SK-N-SH (cell line): ENCODE results near the gene SLC7A1. TPM values are rescaled to one million over a fixed set of nuclear protein-coding genes. Genes with fewer than 3 reads are reported as not detected.

Experiments
- CTCF ChIA-PET: fragments of 300-600, 350-600 bp; formaldehyde crosslinking; extraction: SDS; loops from one replicate; lab custom pipeline; 2021; lab: Yijun Ruan, JAX
- POLR2A ChIA-PET: fragments of 350-600 bp; sonication (Branson Sonifier 250); formaldehyde crosslinking; extraction: SDS; loops from one replicate; lab custom pipeline; 2020; ENCODE audit warnings: antibody characterized with exemption, inconsistent platforms; lab: Yijun Ruan, JAX
- DNase-seq: peaks from one replicate; pipeline ENCODE4 v3.0.0; 2012
- H2AFZ ChIP-seq: fragments of 200-600 bp; sonication (generic); 2 replicates; pipeline ENCODE4 v1.8.1; 2016; ENCODE audit warnings: antibody characterized with exemption, mild to moderate bottlenecking, low read depth
- H3F3A ChIP-seq: fragments of 200-600 bp; sonication (generic); replicated peaks from 2 replicates; pipeline ENCODE3; 2016; ENCODE audit warnings: antibody characterized with exemption, mild to moderate bottlenecking; ENCODE audit not compliant: insufficient read depth
- H3K27ac ChIP-seq, 2 experiments: fragments of 200-500 bp in 1 of 2; fragments of 200-600 bp in 1 of 2; sonication (Bioruptor generic) in 1 of 2; sonication (generic), shearing (Covaris generic) in 1 of 2; 2 replicates each; pipeline versions ENCODE4 v1.5.1 to v1.6.1; 2014 to 2016; ENCODE audit warnings: low read depth in 2 of 2, inconsistent platforms in 1 of 2, low read length in 1 of 2, mild to moderate bottlenecking in 1 of 2, mixed read lengths in 1 of 2
- H3K27me3 ChIP-seq: fragments of 200-600 bp; sonication (generic), shearing (Covaris generic); 2 replicates; pipeline ENCODE4 v1.6.1; 2016; ENCODE audit warnings: mixed run types; ENCODE audit not compliant: insufficient read depth
- H3K36me3 ChIP-seq, 2 experiments: fragments of 200-500 bp in 1 of 2; fragments of 200-600 bp in 1 of 2; sonication (Bioruptor generic) in 1 of 2; sonication (generic) in 1 of 2; replicated peaks in 1 of 2; 2 replicates each; pipeline versions ENCODE3 to v1.5.1; 2014 to 2016; ENCODE audit warnings: low read length in 1 of 2, mild to moderate bottlenecking in 1 of 2; ENCODE audit not compliant: insufficient read depth in 2 of 2, control insufficient read depth in 1 of 2
- H3K4me1 ChIP-seq, 2 experiments: fragments of 200-500 bp in 1 of 2; fragments of 200-600 bp in 1 of 2; sonication (Bioruptor generic) in 1 of 2; sonication (generic), shearing (Covaris generic) in 1 of 2; 2 replicates each; pipeline versions ENCODE4 v1.5.1 to v1.6.1; 2014 to 2016; ENCODE audit warnings: low read depth in 1 of 2, low read length in 1 of 2, mixed run types in 1 of 2; ENCODE audit not compliant: insufficient read depth in 2 of 2, control insufficient read depth in 1 of 2
- H3K4me2 ChIP-seq: fragments of 200-600 bp; sonication (generic), shearing (Covaris generic); 2 replicates; pipeline ENCODE4 v1.6.1; 2017; ENCODE audit warnings: mixed run types
- H3K4me3 ChIP-seq, 2 experiments: fragments of 200-500 bp in 1 of 2; fragments of 200-600 bp in 1 of 2; sonication (Bioruptor generic) in 1 of 2; sonication (generic), shearing (Covaris generic) in 1 of 2; 2 replicates each; pipeline versions ENCODE4 v1.5.1 to v1.8.1; 2014 to 2016; ENCODE audit warnings: low read depth in 2 of 2, inconsistent platforms in 1 of 2, low read length in 1 of 2, mild to moderate bottlenecking in 1 of 2, mixed read lengths in 1 of 2, moderate library complexity in 1 of 2
- H3K79me2 ChIP-seq: fragments of 200-600 bp; sonication (generic); 2 replicates; pipeline ENCODE4 v1.8.1; 2017; ENCODE audit warnings: mild to moderate bottlenecking; ENCODE audit not compliant: insufficient read depth
- H3K9ac ChIP-seq: fragments of 200-600 bp; sonication (generic); 2 replicates; pipeline ENCODE4 v1.6.1; 2017; ENCODE audit warnings: mixed run types
- H3K9me2 ChIP-seq: fragments of 200-600 bp; sonication (generic); 2 replicates; pipeline ENCODE4 v1.6.1; 2017; ENCODE audit warnings: mixed run types
- H3K9me3 ChIP-seq: fragments of 200-600 bp; sonication (generic); 2 replicates; pipeline ENCODE4 v1.6.1; 2017; ENCODE audit warnings: mixed run types, mild to moderate bottlenecking, moderate library complexity
- H4K20me1 ChIP-seq: fragments of 200-600 bp; sonication (generic); 2 replicates; pipeline ENCODE4 v1.6.1; 2017; ENCODE audit warnings: mild to moderate bottlenecking, mixed run types; ENCODE audit not compliant: insufficient read depth
- CHD2 ChIP-seq: fragments of 150-350 bp; IDR thresholded peaks from 2 replicates; pipeline ENCODE4 v1.6.1; 2018; ENCODE audit warnings: low read length; ENCODE audit not compliant: partially characterized antibody
- CTCF ChIP-seq: fragments of 200-600 bp; sonication (generic); IDR thresholded peaks from 2 replicates; pipeline ENCODE4 v1.6.1; 2017; ENCODE audit warnings: antibody characterized with exemption, mild to moderate bottlenecking, moderate library complexity
- ELF1 ChIP-seq: IDR thresholded peaks from 2 replicates; pipeline ENCODE4 v1.4.0; 2012
- FOSL2 ChIP-seq: IDR thresholded peaks from 2 replicates; pipeline ENCODE4 v1.4.0; 2012; ENCODE audit warnings: low read depth, mild to moderate bottlenecking, moderate library complexity, borderline replicate concordance
- FOXJ3 ChIP-seq: sonication (generic); formaldehyde crosslinking; IDR thresholded peaks from 2 replicates; pipeline ENCODE4 v1.5.1; 2020; ENCODE audit warnings: mild to moderate bottlenecking, missing genetic modification reagents
- FOXM1 ChIP-seq: IDR thresholded peaks from 2 replicates; pipeline ENCODE4 v1.4.0; 2012; ENCODE audit warnings: low read depth, mild to moderate bottlenecking
- GABPA ChIP-seq: IDR thresholded peaks from 2 replicates; pipeline ENCODE4 v1.4.0; 2012; ENCODE audit warnings: low read depth, mild to moderate bottlenecking
- GATA2 ChIP-seq: sonication (generic); formaldehyde crosslinking; IDR thresholded peaks from 2 replicates; pipeline ENCODE4 v1.5.0; 2020; ENCODE audit warnings: mild to moderate bottlenecking, missing genetic modification reagents
- JUND ChIP-seq: IDR thresholded peaks from 2 replicates; pipeline ENCODE4 v1.4.0; 2012
- MAX ChIP-seq: IDR thresholded peaks from 2 replicates; pipeline ENCODE4 v1.4.0; 2012; ENCODE audit warnings: low read depth
- MEF2A ChIP-seq: IDR thresholded peaks from 2 replicates; pipeline ENCODE4 v1.4.0; 2012; ENCODE audit warnings: low read depth, borderline replicate concordance
- NRF1 ChIP-seq: IDR thresholded peaks from 2 replicates; pipeline ENCODE4 v1.6.1; 2012; ENCODE audit warnings: low read depth, mild to moderate bottlenecking, low read length
- PBX3 ChIP-seq: IDR thresholded peaks from 2 replicates; pipeline ENCODE4; 2012
- POLR2AphosphoS5 ChIP-seq: IDR thresholded peaks from 2 replicates; pipeline ENCODE4 v1.6.1; 2012; ENCODE audit warnings: low read depth, low read length
- TCF12 ChIP-seq: IDR thresholded peaks from 2 replicates; pipeline ENCODE4 v1.4.0; 2012
- USF1 ChIP-seq: IDR thresholded peaks from 2 replicates; pipeline ENCODE4 v1.4.0; 2012; ENCODE audit warnings: low read depth, borderline replicate concordance
- USF2 ChIP-seq: fragments of 150-350 bp; IDR thresholded peaks from 2 replicates; pipeline ENCODE4 v1.6.1; 2017; ENCODE audit warnings: antibody characterized with exemption, low read length, low read depth, borderline replicate concordance
- ZBTB33 ChIP-seq: IDR thresholded peaks from 2 replicates; pipeline ENCODE4 v1.4.0; 2012; ENCODE audit warnings: low read depth, borderline replicate concordance
- WGBS: methylation state at CpG from one replicate; pipeline ENCODE4 v1.1.6; 2017; ENCODE audit warnings: low lambda C conversion rate; 5-methylcytosine and 5-hydroxymethylcytosine counted together
- polyA plus RNA-seq, 3 experiments: library from polyadenylated mRNA; depleted of rRNA; stranded (reverse); fragments of >200 nt; gene quantifications; 2 replicates each; pipeline ENCODE4 v1.2.3, GENCODE V29; 2012

Gene SLC7A1
- polyA plus RNA-seq, 1 of the 3 experiments (the other 2 are of a cell fraction), result 14.0 TPM

GRCh38 chr13:29532116-29532515 is 63.4 kb downstream of the SLC7A1 start:
- no peak overlapping the region for H3K4me3 ChIP-seq
- no peak overlapping the region for H3K4me2 ChIP-seq
- peaks cover 30% of the 10 kb centered on the region for H3K79me2 ChIP-seq
- peaks cover 6% of the 10 kb centered on the region; the same call in 1 of the 2 replicates for H4K20me1 ChIP-seq
- H3K27ac ChIP-seq, result no peak overlapping the region
- WGBS, result 94% methylated on average over 5 of the region's 5 CpGs
- POLR2A ChIA-PET, result no interaction called here
- TF ChIP-seq PBX3, result no peak
- no peak for TF ChIP-seq USF1
- TF ChIP-seq JUND, result no peak
- no peak for TF ChIP-seq TCF12
- no peak for TF ChIP-seq FOXJ3 (CRISPR knock-in tag)
- no peak for TF ChIP-seq USF2
- TF ChIP-seq MAX, result no peak
- no peak for TF ChIP-seq ZBTB33
- TF ChIP-seq CTCF, result no peak
- TF ChIP-seq MEF2A, result no peak
- TF ChIP-seq CHD2, result no peak
- no peak for TF ChIP-seq POLR2AphosphoS5
- TF ChIP-seq GABPA, result no peak
- TF ChIP-seq FOSL2, result no peak
- TF ChIP-seq NRF1, result no peak
- TF ChIP-seq FOXM1, result no peak
- TF ChIP-seq GATA2 (CRISPR knock-in tag), result no peak
- TF ChIP-seq ELF1, result no peak
- H2AFZ ChIP-seq, result no peak overlapping the region
- DNase-seq, result no peak
- no peaks in the 10 kb centered on the region for H3K9me2 ChIP-seq
- H3F3A ChIP-seq, result no peaks in the 10 kb centered on the region
- no peaks in the 10 kb centered on the region for H3K9me3 ChIP-seq
- H3K27me3 ChIP-seq, result no peaks in the 10 kb centered on the region
- peaks cover 52 to 74% of the 10 kb centered on the region in 2 experiments for H3K36me3 ChIP-seq
- CTCF ChIA-PET, result interaction anchor here (0.6 to 2.4 kb wide), 2 partner anchors 10 to 24 kb away, joined by 3 to 12 read pairs; no protein-coding TSS in a partner anchor
- H3K4me1 ChIP-seq, result peaks cover 0 to 7% of the 10 kb centered on the region in 2 experiments; a peak in 2 of 4 replicates
- no peak overlapping the region for H3K9ac ChIP-seq
